ENCODE results near the gene UPK3A. TPM values are rescaled to one million over a fixed set of nuclear protein-coding genes. Genes with fewer than 3 reads are reported as not detected.
A peak's percentile ranks its signal among the peaks of the same experiment; 100 is the strongest.
"Not testable (repeated sequence)": the region's sequence is repeated elsewhere in the genome, so short reads cannot be mapped to it uniquely, and the experiment has no call there.

The UPK3A gene
- total and polyA plus RNA-seq, 9 donors, result 0.19 to 4.3 (median 0.43) TPM; not detected in 5

DNA sequence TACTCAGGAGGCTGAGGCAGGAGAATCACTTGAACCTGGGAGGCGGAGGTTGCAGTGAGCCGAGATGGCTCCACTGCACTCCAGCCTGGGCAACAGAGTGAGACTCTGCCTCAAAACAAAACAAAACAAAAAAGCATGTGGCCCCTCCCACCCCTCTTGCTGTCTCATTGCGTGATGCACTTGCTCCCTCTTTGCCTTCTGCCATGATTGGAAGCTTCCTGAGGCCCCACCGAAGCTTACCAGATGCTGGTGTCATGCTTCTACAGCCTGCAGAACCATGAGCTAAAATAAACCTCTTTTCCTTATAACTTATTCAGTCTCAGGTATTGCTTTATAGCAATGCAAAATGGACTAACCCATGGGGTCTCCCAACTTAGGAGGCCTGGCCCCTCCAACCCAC lies 26.8 kb upstream of the UPK3A start:
- H3K9me3 ChIP-seq (replicated peaks; ENCODE audit: control insufficient read depth, low read depth, low read length); H3K27me3 ChIP-seq (ENCODE audit: control insufficient read depth, insufficient read depth, low read length); H3K4me3 ChIP-seq (ENCODE audit: low read length); DNase-seq; H3K36me3 ChIP-seq (ENCODE audit: control insufficient read depth, insufficient read depth, low read length); H3K27ac ChIP-seq (ENCODE audit: low read length): not testable (repeated sequence)
- WGBS (ENCODE audit: insufficient coverage), result 92% methylated on average over 4 of the region's 4 CpGs
- H3K4me1 ChIP-seq (ENCODE audit: control insufficient read depth, insufficient read depth, low read length), result peaks cover 16% of the 10 kb centered on the region

DNA sequence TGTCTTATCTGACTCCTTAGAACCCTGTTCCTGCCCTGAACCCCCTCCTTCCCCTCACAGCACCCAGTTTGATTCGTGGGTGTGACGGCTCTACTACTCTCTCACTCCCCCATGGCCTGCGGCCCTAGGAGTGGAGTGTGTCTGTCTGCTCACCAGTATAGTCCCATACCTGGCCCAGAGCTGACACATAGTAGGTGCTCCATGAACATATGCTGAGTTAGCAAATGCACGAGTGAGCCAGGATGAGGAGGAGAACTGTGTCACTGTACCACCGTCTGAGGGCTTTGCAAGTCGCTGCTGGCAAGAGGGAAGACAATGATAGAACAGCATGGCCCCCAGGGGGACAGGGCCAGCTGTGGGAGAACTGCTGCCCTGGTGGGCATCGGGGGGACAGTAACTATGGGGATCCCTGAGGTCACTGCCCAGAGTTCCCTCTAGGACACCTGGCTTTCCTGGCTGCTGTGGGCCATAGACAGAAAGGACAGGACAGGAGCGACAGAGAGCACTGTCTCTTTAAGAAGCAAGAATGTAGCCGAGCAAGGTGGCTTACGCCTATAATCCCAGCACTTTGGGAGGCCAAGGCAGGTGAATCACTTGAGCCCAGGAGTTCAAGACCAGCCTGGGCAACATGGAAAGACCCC lies 24.9 kb upstream of the UPK3A start:
- H3K36me3 ChIP-seq (ENCODE audit: control insufficient read depth, insufficient read depth, low read length), result no peaks in the 10 kb centered on the region
- no peaks in the 10 kb centered on the region for H3K9me3 ChIP-seq (replicated peaks; ENCODE audit: control insufficient read depth, low read depth, low read length)
- H3K27me3 ChIP-seq (ENCODE audit: control insufficient read depth, insufficient read depth, low read length), result no peaks in the 10 kb centered on the region
- 51% methylated on average over 7 of the region's 10 CpGs for WGBS (ENCODE audit: insufficient coverage)
- H3K4me3 ChIP-seq (ENCODE audit: low read length), result no peak overlapping the region
- no peak for DNase-seq
- no peak overlapping the region for H3K27ac ChIP-seq (ENCODE audit: low read length)
- H3K4me1 ChIP-seq (ENCODE audit: control insufficient read depth, insufficient read depth, low read length), result peaks cover 30% of the 10 kb centered on the region

DNA sequence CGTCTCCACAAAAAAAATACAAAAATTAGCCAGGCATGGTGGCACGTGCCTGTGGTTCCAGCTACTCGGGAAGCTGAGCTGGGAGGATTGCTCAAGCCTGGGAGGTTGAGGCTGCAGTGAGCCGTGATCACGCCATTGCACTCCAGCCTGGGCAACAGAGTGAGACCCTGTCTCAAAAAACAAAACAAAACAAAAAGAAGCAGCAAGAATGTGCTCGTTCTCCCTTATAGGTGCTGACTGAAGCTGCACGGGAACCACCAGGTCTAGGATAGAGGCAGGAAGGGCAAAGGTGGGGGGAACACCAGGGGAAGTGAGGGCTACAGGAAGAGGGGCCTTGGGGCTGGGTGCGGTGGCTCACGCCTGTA lies 24.4 kb upstream of the UPK3A start:
- H3K27ac ChIP-seq (ENCODE audit: low read length); H3K36me3 ChIP-seq (ENCODE audit: control insufficient read depth, insufficient read depth, low read length); H3K9me3 ChIP-seq (replicated peaks; ENCODE audit: control insufficient read depth, low read depth, low read length); DNase-seq; H3K4me3 ChIP-seq (ENCODE audit: low read length); H3K27me3 ChIP-seq (ENCODE audit: control insufficient read depth, insufficient read depth, low read length): not testable (repeated sequence)
- 61% methylated on average over 4 of the region's 9 CpGs for WGBS (ENCODE audit: insufficient coverage)
- peaks cover 30% of the 10 kb centered on the region for H3K4me1 ChIP-seq (ENCODE audit: control insufficient read depth, insufficient read depth, low read length)

DNA sequence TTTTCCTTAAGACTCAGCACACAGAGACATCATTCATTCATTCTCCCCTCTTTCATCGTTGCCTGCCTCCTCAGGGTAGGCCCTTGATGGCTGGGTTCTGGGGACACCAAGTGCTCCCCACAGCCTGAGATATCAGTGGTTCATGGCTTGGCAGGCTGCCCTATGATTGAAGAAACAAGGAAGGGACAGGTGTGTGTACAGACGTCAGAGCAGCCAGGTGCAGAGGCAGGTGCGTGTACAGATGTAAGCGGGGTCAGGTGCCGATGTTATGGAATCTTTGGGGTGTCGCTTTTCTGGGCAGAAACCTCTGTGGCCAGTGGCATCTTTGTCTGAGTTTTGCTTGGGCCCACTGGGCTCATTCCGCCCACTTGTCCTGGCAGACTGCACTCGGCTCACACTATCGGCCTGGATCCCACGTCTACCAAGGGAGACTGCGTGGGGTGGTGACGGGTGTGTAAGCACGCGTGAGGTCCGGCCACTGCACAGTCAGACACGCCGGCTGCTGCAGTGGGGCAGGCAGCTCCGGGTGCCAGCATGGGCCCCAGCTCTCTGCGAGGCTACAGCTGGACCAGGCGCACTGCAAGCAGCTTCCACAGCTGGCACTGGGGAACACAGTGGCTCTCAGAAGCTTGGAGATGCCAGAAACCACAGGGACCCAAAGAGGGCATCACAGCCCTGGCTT lies 23.2 kb upstream of the UPK3A start:
- Histone ChIP-seq H3K4me3 (ENCODE audit: low read length) (no peak overlapping the region), H3K36me3 (ENCODE audit: control insufficient read depth, insufficient read depth, low read length) (no peaks in the 10 kb centered on the region), H3K9me3 (replicated peaks; ENCODE audit: control insufficient read depth, low read depth, low read length) (no peaks in the 10 kb centered on the region), H3K27me3 (ENCODE audit: control insufficient read depth, insufficient read depth, low read length) (no peaks in the 10 kb centered on the region), H3K27ac (ENCODE audit: low read length) (no peak overlapping the region), H3K4me1 (ENCODE audit: control insufficient read depth, insufficient read depth, low read length) (peaks cover 30% of the 10 kb centered on the region)
- DNase-seq, result no peak
- WGBS (ENCODE audit: insufficient coverage), result 64% methylated on average over 17 of the region's 20 CpGs

DNA sequence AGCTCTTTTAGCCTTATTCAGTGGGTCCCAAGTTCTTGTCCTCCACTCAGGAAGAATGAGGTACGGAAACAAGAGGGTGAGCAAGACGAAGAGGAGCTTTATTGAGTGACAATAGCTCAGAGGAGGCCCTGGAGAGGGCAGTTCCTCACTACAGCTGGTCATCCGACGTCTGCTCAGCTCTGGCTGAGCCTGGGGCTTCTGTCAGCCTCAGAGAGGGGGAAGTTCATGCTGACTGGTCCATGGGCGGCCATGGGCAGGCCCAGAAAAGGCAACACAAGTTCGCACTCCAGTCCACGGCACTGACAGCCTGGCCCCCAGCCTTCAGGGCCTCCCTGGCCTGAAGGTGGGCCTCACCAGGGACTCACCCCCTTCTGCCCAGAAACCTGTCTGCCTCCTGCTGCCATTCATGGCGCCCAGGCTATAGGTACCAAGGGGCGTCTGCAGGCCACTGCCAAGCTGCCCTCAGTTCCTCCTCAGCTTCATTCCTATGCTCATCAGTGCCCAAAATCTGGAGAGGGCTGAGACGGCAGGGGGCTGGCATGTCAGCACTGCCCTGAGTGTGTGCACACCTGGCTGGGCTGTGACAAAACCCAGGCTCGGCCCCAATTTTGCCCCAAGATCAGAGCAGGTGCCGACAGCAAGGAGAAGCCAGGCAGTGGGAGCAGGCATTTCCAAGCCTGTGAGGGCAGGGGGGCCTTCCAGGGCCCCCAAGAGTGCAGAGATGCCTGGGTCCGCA lies 22.4 kb upstream of the UPK3A start:
- Histone ChIP-seq H3K27me3 (ENCODE audit: control insufficient read depth, insufficient read depth, low read length) (no peaks in the 10 kb centered on the region), H3K4me1 (ENCODE audit: control insufficient read depth, insufficient read depth, low read length) (peaks cover 30% of the 10 kb centered on the region), H3K4me3 (ENCODE audit: low read length) (no peak overlapping the region), H3K27ac (ENCODE audit: low read length) (no peak overlapping the region), H3K36me3 (ENCODE audit: control insufficient read depth, insufficient read depth, low read length) (no peaks in the 10 kb centered on the region), H3K9me3 (replicated peaks; ENCODE audit: control insufficient read depth, low read depth, low read length) (no peaks in the 10 kb centered on the region)
- WGBS (ENCODE audit: insufficient coverage), result 62% methylated on average over 11 of the region's 13 CpGs
- DNase-seq, result no peak

DNA sequence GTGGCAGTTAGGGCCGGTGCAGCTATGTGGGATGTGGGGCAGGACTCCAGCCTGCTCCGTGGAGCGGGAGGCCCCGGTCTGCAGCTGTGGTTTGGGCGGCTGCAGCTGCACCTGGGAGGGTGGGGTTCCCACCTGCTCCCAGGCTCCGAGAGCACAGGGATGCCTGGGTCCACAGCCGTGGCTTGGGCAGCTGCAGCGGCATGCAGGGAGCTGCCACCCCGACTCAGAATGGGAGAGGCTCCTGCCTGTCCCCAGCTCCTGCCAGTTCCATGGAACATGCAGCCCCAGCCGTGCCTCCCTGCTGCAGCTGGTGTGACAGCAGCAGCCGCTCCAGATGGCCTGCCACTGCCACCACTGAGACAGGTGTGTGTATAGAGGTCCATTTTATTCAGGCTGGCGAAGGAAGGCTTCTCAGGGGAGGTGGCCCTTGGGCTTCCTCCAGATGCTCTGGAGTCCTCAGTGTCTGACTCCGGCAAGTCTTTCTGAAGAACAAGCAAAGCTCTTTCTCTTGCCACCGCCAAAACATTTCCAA lies 21.8 kb upstream of the UPK3A start:
- WGBS (ENCODE audit: insufficient coverage), result 64% methylated on average over 12 of the region's 14 CpGs
- H3K4me3 ChIP-seq (ENCODE audit: low read length), result no peak overlapping the region
- no peak for DNase-seq
- no peak overlapping the region for H3K27ac ChIP-seq (ENCODE audit: low read length)
- no peaks in the 10 kb centered on the region for H3K36me3 ChIP-seq (ENCODE audit: control insufficient read depth, insufficient read depth, low read length)
- H3K4me1 ChIP-seq (ENCODE audit: control insufficient read depth, insufficient read depth, low read length), result peaks cover 32% of the 10 kb centered on the region
- H3K9me3 ChIP-seq (replicated peaks; ENCODE audit: control insufficient read depth, low read depth, low read length), result no peaks in the 10 kb centered on the region
- H3K27me3 ChIP-seq (ENCODE audit: control insufficient read depth, insufficient read depth, low read length), result peaks cover 5% of the 10 kb centered on the region

DNA sequence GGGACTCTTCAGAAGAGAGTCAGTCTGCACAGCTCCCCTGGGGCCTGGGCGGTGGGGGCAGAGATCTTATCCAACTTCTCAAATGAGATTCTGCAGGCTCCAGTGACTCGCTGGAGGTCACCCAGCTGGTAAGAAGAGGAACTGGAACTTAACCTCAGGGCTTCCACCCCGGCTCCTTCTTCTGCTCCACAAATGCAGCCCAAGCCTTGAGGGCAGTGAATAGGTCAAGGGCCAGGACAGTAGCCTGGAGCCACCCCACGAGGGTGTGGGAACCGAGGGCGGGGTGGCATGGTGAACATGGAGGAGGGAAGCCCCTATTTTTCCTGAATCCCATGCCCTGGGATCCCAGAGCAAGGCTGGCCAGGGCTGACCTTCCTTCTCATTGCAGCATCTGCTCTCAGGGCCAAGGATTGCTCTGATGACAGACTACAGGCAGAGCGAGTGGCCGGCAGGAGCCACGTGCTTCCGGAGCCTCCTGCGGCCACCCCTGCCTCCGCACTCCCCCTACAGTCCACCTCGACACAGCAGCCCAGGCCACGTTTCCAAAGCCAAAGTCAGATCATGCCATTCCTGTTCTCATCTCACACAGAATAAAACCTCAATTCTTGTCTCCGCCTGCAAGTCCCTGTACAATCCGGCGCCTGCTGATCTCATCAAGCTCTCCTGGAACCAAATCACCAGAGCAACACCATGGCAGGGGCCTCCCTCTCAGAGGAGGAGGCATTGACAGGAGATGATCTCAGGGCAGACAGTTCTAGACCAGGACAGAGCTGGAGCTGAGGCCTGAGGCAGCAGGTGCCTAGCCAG lies 21.1 kb upstream of the UPK3A start:
- peak; percentile 87 for DNase-seq
- Histone ChIP-seq H3K4me3 (ENCODE audit: low read length) (no peak overlapping the region), H3K27me3 (ENCODE audit: control insufficient read depth, insufficient read depth, low read length) (peaks cover 5% of the 10 kb centered on the region), H3K9me3 (replicated peaks; ENCODE audit: control insufficient read depth, low read depth, low read length) (no peaks in the 10 kb centered on the region), H3K4me1 (ENCODE audit: control insufficient read depth, insufficient read depth, low read length) (peaks cover 34% of the 10 kb centered on the region), H3K36me3 (ENCODE audit: control insufficient read depth, insufficient read depth, low read length) (no peaks in the 10 kb centered on the region), H3K27ac (ENCODE audit: low read length) (peak overlapping the region; percentile 42)
- 8% methylated on average over 11 of the region's 17 CpGs for WGBS (ENCODE audit: insufficient coverage)

DNA sequence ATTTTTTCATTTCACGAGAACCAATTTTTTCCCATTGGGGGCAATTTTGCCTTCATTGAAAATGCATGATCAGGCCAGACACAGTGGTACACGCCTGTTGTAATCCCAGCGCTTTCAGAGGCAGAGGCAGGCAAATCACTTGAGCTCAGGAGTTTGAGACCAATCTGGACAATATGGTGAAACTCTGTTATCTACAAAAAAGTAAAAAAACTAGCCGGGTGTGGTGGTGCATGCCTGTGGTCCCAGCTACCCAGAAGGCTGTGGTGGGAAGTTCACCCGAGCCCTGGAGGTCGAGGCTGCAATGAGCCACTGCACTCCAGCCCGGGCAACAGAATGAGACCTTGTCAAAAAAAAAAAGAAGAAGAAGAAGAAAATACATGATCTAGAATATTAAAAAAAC lies 19.2 kb upstream of the UPK3A start:
- H3K4me3 ChIP-seq (ENCODE audit: low read length), result no peak overlapping the region
- WGBS (ENCODE audit: insufficient coverage), result 74% methylated on average over 3 of the region's 7 CpGs

DNA sequence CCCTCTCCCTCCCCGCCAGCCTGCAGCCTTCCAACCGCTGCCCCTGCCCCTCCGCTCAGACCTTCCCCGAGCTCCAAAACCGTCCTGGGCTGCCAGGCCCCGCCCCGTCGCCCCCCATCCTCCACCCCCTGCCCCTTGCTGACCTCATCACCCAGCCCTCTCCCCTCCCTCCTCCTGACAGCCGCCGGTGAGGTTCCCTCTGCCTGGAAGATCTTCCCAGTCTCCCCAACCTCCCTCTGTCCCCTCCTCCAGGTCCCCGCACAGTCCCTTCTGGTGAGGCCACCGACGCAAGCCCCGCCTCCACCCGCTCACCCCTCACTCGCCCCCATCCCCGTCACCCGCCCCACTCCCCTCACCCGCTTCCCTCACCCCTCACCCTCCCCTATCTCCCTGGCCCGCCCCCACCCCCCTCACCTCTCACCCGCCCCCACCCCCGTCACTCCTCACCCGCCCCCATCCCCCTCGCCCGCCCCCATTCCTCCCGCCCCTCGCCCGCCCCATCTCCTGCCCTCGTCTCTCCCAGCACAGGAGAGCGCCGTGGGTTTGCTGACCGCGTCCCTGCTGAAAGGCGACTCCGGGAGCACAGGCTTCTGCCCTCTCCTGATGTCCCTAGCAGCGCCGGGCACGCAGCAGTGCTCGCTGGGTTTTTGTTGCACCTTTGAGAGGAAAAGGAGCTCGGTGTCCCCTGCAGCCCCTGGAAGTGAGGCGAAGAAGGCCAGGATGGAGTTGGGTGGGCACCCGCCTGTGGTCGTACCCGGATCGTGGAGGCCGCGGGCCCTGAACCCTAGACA lies 16.4 kb upstream of the UPK3A start:
- Histone ChIP-seq H3K27ac (ENCODE audit: low read length) (peak overlapping the region; percentile 18), H3K36me3 (ENCODE audit: control insufficient read depth, insufficient read depth, low read length) (no peaks in the 10 kb centered on the region), H3K9me3 (replicated peaks; ENCODE audit: control insufficient read depth, low read depth, low read length) (no peaks in the 10 kb centered on the region), H3K4me3 (ENCODE audit: low read length) (peak overlapping the region; percentile 48), H3K4me1 (ENCODE audit: control insufficient read depth, insufficient read depth, low read length) (peaks cover 48% of the 10 kb centered on the region), H3K27me3 (ENCODE audit: control insufficient read depth, insufficient read depth, low read length) (peaks cover 19% of the 10 kb centered on the region)
- DNase-seq, result peak; percentile 70
- 0% methylated on average over 17 of the region's 47 CpGs for WGBS (ENCODE audit: insufficient coverage)

More for the DNA sequence above, 19.2 kb upstream of the UPK3A start:
- no peaks in the 10 kb centered on the region for H3K9me3 ChIP-seq (replicated peaks; ENCODE audit: control insufficient read depth, low read depth, low read length)
- H3K36me3 ChIP-seq (ENCODE audit: control insufficient read depth, insufficient read depth, low read length), result no peaks in the 10 kb centered on the region
- no peak overlapping the region for H3K27ac ChIP-seq (ENCODE audit: low read length)
- H3K27me3 ChIP-seq (ENCODE audit: control insufficient read depth, insufficient read depth, low read length), result peaks cover 18% of the 10 kb centered on the region
- H3K4me1 ChIP-seq (ENCODE audit: control insufficient read depth, insufficient read depth, low read length), result peaks cover 48% of the 10 kb centered on the region
- no peak for DNase-seq
